GOT3 (cell line): ENCODE measurements around the gene KDM5C.

ENCODE experiments used
- DNase-seq: peaks from one replicate; lab custom pipeline; 2025; ENCODE audit warnings: mixed read lengths; lab: John Stamatoyannopoulos, UW

Gene KDM5C

DNA sequence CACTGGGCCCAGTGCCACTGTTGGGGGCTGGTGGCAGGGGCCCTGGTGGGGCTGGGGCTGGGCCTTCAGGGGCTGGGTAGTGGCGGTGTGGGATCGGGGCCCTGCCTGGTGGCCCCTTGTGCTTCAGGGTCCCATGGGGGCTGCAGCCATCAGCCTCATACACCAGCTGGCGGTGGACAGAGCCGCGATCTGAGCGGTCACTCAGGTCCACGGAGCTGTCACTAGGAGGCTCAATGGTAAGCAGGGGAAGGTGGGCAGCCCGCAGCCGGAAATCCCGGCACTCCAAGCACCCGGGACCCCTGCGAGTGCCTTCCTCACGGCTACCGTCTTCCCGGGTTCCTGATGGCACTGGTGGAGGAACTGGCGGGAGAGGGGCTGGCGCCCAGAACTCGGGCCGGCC, 25.5 kb upstream of the KDM5C start:
- no peak for DNase-seq

DNA sequence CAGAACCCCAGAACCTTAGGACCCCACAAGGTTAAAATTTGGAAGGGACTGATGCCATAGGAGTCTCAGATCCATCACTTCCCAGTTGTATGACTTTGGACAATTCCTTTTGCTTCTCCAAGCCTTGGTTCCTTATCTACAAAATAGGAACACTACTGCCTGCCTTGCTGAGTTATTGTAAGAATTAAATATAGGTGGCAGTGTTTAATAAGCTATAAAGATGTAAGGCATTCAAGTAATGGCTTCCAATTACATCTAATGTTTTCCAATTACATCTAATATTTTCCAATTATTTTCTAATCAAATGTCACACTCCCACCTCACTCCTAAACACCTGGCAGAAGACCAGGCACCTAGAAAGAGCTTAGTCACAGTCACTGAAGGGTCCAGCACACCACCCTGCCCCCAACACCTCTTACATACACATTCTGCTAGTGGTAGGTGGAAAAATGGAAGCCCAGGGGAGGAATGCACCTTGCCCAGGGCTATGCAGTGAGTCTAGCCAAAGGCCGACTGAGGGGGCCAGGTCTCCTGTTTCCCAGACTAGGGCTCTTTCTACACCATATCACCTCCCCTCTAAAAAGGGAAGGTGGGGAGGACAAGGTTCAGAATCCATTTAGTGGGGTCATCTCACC, 24.5 kb upstream of the KDM5C start:
- no peak for DNase-seq

DNA sequence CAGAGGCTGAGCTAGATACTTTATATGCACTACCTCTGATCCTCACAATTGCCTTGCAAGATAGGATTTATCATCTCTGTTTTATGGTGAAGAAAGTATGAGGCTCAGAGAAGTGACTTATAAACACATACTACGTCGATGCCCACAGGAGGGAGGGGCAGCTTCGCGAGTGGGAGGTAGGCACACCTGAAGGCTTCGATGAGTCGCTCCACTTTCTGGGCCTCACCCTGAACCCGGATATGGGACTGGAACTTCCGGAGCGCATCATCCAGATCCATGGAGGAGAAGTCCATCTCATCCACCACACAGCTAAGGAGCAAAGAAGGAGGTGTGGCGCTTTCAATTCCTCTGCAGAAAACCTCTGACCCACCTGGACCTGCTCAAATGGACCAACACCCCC, 22.9 kb upstream of the KDM5C start:
- DNase-seq: no peak

DNA sequence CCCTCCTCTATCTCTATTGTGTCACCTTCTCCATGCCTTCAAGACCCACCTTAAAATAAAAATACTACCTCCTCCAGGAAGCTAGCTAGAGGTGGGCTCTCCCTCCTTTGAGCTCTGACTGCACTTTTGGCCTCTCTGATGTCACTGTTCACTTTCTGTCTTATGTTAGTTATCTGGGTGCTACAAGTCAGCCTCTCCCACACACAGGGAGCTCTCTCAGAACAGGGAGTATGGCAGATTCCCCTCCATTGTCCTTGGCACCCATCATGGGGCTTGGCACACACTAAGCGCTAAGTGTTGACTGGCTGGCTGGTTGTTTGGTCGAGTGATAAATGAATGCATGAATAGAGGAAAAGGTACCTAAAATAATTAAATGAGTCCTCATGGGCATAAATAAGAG, 21.2 kb upstream of the KDM5C start:
- no peak for DNase-seq

DNA sequence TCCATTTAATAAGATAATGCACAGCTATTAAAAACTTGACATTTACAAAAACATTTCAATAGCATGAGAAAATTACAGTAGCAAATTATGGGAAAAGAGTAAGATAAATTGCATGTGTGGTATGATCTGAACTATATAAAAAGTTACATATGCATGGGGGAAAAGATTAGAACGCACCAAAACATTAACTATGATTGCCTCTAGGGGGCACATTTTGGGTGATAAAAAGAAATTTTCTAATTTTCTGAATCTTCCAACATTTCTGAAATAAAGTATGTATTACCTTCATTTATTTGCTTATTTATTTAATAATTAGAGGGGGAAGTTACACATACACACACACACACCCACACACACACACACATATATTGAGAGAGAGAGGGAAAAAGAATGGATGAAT, 19.6 kb upstream of the KDM5C start:
- no peak for DNase-seq

DNA sequence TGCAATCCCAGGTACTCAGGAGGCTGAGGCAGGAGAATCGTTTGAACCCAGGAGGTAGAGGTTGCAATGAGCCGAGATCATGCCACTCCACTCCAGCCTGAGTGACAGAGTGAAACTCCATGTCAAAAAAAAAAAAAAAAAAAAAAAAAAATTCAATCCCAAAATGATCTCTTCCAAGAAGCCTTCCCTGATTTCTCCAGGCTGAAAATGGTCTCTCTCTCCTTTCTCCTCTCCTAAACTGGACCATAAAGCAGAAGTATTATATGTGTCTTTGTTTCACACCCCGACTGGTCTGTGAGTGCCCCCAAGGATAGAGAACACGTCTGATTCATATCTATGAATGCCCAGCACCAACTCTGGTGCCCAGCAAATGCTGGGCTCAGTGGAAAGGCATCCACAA, 17.3 kb upstream of the KDM5C start:
- DNase-seq: no peak

DNA sequence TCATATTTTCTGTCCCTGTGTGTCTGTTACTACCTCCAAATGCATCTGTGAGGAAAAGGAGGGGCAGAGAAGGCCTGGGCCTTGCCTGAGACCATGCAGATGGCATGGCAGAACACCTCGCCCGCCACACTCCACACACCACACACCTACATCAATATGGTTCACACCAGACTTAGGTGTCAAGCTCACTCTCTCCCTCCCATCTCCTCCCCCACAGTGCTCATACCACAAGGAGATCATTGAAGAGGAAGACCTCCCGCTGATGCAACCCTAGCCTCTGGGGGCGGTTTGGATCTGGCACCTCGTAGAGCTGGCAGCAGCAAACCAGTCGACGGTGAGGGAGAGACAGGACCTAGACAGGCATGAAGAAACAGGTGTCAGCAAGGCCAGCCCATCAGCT, 16.6 kb upstream of the KDM5C start:
- DNase-seq: no peak

DNA sequence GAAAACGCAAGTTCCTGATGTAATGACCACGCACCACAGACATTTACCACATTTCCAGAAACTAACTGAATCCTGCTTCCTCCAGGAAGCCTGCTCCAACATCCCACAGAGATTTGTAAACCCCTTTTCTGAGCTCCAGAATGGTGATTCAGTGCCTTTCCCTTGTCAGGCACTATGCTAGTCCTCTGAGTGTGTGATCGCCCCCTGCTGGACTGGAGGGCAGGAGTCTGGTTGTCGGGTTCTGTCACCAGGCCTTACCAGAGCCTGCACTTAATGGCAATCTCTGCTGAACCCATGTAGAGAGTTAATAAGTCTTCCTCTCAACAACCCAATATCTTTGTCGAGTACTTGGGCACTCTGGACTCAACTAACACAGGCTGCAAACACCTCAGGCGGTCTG, 14.5 kb upstream of the KDM5C start:
- DNase-seq: no peak

DNA sequence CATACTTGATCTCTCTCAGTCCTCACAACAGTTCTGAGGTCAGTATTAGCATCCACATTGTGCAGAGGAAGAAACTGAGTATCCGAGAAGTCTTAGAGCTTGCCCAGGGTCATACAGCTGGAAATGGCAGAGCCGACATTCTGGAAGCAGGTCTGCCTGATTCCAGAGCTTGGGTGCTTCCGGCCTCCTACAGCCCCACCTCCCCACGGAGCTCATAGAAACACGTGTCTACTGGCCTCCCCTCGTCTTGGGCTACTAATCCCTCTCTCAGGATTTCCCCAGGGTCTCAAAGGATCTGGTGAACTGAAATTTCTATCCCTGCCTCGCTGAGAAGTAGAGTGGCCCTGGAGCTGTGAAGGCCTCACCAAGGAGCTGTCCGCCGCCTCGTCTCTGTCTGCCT, 12.0 kb upstream of the KDM5C start:
- DNase-seq: no peak

DNA sequence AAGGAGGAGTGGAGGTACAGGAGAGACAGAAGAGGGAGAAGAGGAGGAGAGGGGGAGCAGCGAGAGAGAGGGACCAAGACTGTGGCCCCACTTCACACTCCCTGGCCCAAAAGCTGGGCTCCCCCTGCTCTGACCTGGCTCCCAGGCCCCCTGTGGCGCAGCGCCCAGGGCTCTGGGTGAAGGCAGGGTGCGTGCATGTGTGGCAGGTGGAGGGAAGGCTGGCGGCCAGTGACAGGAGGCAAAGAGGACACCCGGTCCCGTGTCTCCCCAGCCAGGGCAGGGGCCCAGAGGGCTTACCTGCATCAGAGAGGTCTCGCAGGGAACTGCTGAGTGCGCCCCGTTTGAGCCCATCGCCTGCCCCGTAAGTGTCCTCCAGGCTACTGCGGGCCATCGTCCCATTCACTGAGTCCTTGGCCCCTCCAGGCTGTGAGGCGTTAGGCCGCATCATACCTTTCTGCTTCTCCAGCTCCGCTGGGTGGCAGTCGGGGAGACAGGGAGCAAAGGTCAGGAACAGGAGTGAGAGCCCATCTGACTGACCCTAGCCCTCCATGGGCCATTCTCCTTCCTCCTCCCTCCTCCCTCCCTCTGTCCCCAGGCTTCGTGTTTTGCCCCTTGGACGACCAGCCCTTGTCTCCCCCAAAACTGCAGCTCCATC, 11.1 kb upstream of the KDM5C start:
- no peak for DNase-seq

DNA sequence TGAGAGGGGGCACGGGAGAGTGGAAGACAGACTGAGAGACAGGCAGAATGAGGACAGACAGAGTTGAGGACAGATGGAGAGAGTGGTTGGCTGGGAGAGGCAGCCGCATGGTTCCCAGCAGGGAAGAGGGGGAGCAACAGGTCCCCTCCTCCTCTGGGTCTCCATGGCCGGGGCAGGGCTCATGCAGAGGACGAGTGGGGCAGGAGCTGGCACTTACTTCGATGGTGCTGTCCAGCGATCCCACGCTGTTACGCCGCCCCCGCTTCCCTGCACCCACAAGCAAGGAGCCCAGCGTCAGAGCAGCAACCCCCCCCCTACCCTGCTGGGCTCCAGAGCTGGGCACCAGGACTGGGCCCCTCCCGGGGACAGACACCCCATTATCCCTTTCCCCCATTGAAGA, 10.6 kb upstream of the KDM5C start:
- no peak for DNase-seq

DNA sequence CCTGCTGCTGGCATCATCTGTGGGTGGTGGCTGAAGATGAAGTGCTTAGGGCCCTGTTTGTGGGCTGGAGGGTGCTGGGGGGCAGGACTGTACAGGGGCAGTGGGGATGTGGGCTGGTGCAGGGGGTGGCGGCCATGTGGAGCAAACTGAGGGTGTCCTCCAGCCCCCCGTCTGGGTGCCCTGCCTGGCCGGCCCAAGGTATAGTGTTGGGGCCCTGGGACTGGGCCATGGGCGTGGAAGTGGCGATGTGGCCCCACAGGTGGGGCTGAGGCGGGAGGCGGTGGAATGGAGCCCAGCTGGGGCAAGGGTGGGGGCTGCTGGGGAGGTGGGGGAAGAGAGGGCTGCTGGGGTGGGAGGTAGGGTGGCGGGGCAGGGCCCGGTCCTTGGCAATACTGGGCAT, 9.5 kb upstream of the KDM5C start:
- no peak for DNase-seq

DNA sequence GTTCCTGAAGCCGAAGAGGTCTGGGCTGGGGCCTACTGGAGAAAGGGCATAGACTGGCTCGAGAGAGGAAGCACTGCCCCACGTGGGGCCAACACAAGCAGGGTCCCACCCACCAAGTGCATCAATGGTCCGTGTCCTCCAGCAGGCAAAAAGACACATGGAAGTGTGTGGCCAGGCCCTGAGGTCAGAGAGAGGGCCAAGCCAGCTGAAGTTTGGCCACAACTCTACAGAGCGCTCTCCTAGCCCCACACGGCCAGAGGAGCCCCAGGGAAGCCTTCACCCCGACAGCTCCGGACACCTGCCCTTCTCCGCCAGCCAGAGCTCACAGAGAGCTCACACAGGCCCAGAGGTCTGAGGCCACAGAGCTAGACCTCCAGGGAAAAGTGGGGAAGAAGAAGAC, 8.5 kb upstream of the KDM5C start:
- no peak for DNase-seq

DNA sequence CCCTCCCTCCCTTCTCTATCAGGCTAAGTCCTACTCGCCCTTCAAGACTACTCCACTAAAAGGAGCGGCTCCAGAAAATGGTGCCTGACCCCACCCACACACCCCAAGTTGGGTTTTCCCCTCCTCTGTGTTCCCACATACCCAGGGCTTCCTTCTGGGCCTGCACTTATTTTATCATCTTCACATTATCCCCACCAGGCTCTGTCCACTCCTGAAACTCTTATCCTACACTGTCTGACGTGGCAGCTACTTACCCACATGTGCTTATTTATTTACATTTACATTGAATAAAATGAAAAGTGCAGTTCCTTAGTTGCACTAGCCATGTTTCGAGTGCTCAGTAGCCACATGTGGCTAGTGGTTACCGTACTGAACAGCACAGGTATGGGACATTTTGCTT, 5.1 kb upstream of the KDM5C start:
- no peak for DNase-seq

DNA sequence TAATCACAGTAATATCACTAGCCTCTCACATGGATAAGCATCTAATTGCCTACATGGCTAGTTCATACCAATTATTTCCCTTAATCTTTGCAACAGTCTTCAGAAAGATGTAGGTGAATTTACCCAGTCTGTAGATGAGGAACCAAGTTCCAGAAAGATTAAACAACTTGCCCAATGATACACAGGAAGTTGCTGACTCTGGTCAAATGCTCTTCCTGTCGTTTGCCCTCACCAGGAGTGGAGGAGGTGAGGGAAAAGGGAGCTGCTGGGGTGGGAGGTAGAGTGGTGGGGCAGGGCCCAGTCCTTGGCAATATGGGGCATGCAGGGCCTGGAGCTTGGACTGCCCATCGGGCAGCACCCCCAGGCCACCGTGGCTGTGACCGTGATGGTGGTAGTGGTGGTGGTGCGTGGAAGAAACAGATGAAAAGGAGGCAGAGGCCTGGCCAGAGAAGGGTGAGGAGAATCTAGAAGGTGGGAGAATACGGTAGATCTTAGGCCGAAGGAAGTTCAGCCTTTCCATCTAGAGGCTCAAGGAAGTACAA, 2.3 kb upstream of the KDM5C start:
- DNase-seq: no peak

DNA sequence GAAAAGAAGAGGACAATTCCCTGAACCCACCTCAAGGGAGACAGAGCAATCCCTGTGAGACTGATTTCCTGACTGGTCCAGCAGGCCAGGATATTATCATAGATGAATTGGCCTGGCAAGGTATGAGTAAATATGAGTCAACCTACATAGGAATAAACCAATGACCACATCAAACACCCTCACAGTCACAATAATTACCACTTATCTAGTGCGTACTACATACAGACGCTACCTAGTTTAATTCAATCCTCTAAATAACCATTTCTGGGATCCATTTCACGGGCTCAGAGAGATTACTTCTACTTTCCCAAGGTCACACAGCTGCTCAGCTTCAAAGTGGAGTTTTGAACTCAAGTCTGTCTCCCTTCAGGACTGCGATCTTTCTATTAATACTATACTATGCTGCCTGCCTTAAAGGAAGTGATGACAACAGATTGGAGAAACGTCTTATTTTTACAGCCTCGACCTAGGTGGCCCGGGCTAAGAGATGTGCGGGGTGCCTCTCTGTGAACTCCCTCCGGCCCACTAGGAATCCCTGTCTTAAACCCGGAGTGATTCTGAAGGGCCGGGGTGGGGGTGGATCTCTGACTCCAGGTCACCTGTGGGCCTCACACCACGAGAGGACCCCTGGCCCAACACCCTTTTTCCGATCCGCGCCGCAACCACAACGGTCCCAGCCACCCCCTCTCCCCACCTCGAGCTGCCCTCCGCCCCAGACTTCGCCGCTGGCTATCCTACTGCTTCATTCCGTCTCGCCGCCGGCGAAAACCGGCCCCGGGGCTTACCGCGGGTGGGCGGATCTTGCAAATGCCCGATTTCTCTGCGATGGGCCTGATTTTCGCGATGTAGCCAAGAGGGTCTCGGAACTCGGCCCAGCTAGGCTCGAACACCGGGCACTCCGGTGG, 800 bp downstream of the KDM5C start:
- no peak for DNase-seq

DNA sequence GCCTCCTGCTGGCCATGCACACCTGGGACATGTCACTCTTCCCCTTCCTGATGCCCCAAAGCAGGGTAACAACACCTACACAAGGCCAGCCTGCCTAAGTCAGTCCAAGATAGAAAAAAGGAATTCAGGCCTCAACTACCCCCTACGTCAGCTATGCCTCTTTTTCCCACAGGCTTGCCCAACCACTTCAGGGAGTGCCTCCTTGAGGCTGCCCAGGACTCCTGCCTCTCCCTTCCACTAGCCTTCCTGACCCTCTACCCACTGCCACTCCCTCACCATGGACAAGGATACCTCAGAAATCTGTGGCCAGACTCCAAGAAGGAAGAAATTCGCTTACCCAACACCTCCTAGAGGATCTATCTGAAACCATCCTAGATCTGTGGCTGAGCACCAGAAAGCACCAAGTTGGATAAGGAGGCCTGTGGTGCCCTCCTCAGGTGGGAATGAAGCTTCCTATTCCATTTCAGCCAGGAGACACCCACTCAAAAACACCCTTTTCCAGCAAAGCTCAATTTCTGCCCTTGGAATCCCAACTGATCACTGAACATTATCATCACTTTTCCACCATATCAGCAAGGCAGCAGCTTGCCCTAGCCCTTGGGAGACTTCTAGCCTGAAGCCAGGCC, 1.8 kb downstream of the KDM5C start:
- no peak for DNase-seq

DNA sequence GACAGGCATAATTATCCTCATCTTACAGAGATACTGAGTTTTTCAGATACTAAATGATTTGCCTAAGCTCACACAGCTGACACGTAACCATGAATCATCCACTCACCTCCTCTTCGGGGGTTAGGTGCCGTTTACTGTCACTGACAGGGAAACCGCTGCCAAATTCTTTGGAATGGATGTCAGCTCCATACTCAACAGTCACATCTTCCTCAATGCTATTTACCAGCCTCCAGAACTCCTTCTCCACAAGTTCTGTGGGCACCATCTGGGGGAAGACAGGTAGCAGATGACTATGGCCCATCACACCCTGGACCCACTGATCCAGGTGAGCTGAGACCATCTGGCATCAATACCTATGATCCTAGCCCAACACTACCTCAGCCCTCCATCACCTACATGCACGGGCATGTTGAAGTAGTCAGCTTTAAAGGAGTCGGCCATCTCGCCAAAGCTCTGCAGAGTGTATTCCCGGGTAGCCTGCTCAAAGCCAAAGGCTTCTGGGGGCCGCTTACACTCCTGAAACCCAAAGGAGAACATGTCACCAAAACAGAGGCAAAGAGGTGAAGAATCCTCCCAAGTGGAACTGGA, 13.5 kb downstream of the KDM5C start:
- no peak for DNase-seq

DNA sequence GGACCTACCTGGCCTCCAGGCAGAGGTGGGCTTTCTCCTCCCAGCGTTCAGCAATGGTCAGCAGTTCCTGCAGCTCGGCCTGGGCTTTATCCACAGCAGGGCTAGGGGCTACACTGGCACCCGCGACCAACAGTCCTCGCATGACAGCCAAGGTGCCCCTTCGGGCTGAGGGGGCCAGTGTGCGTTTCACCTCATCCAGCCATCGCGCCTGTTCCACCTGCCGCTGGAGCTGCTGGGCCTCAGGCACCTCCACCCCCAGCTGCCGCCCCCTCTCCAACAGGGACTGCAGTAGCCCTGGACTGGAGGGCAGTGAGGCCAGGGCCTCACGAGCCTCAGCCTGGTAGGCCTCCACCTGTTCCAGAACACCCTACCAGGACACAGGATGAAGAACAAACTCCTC, 28.3 kb downstream of the KDM5C start:
- DNase-seq: no peak

DNA sequence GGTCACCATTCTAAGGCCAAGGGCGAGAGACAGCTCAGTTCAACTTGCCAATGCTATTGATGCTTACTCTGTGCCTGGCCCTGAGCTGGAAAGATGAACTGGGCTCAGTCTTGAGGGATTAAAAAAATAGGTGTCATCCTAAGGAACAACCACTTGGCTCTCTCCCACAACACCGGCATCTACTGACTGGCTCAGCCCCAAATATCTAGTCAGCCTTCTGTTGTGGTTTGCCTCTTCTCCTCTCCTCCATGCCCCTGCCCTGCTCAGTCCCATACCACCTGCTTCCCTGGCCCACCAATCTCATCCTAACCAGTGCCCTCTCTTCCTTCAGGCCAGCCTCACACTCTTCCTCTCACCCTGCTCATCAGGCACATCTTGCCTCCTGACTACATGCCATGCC, 29.6 kb downstream of the KDM5C start:
- no peak for DNase-seq

DNA sequence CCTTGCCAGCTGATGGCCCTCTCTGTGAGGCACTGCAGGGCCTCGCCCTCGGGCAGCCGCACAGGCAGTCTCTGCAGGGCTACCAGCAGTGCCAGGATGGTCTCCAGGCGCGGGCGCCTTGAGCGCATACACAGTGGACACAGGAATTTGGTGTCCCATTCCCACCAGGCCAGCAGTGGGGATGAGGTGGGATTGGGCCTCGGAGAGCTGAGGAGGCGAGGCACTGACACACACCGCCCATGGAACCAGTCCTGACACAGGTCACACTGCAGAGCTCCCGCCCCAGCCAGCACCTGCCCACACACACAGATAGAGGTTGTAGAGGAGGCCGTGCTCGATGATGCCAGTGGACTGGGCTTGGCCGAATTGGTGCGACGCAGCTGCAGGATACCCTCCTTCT, 30.7 kb downstream of the KDM5C start:
- DNase-seq: no peak

DNA sequence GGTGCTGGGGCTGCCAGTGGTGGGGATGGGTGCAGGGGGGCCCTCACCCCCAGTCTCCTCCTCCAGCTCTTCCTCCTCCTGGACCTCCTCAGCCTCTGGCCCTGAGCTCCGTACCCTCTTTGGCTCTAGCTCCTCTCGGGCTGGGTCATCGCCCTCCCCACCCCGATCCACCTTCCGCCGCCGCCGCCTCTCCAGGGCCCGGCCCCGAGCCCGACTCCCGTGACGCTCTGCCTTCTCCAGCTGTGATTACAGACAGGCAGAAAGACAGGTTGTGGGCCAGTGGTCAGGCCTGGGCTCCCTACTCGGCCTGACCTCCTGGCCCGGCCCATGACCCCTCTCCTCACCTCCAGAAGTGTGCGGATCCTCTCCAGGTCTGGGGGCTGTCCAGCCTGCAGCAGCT, 31.9 kb downstream of the KDM5C start:
- DNase-seq: no peak
